HepG2 (cell line): ENCODE data around the gene PFN4. TPM values are rescaled to one million over a fixed set of nuclear protein-coding genes. Genes with fewer than 3 reads are reported as not detected.

ENCODE experiments used
- DDIT3 ChIP-seq: sonication (generic); formaldehyde crosslinking; IDR thresholded peaks from 2 replicates; pipeline ENCODE4 v1.4.0; 2020; ENCODE audit warnings: mild to moderate bottlenecking, missing genetic modification reagents
- DPF2 ChIP-seq: sonication (generic); formaldehyde crosslinking; IDR thresholded peaks from 2 replicates; pipeline ENCODE4 v1.4.0; 2020; ENCODE audit warnings: mild to moderate bottlenecking, low read depth, missing genetic modification reagents, borderline replicate concordance
- KDM5A ChIP-seq: fragments of 200-600 bp; sonication (generic); IDR thresholded peaks from 2 replicates; pipeline ENCODE4 v1.7.0; 2018; ENCODE audit warnings: antibody characterized with exemption, mild to moderate bottlenecking, low read length, borderline replicate concordance
- MXI1 ChIP-seq: IDR thresholded peaks from 3 replicates; pipeline ENCODE4 v1.6.1; 2012; ENCODE audit warnings: low read depth, low read length, inconsistent platforms, borderline replicate concordance
- NFIC ChIP-seq: IDR thresholded peaks from 2 replicates; pipeline ENCODE4 v1.6.1; 2012; ENCODE audit warnings: mild to moderate bottlenecking, low read length, inconsistent platforms
- PAWR ChIP-seq: sonication (generic); formaldehyde crosslinking; IDR thresholded peaks from 2 replicates; pipeline ENCODE4 v1.4.0; 2020; ENCODE audit warnings: missing genetic modification reagents, mild to moderate bottlenecking, borderline replicate concordance
- SMYD3 ChIP-seq: sonication (generic); formaldehyde crosslinking; IDR thresholded peaks from 2 replicates; pipeline ENCODE4 v1.8.1; 2023; ENCODE audit warnings: mild to moderate bottlenecking, missing genetic modification reagents
- SRF ChIP-seq: IDR thresholded peaks from 2 replicates; pipeline ENCODE4 v1.6.1; 2011; ENCODE audit warnings: mild to moderate bottlenecking, low read depth, low read length, moderate library complexity
- THAP7 ChIP-seq: sonication (generic); formaldehyde crosslinking; IDR thresholded peaks from 2 replicates; pipeline ENCODE4 v1.8.1; 2023; ENCODE audit warnings: mild to moderate bottlenecking, missing genetic modification reagents
- ZBED4 ChIP-seq: sonication (generic); formaldehyde crosslinking; IDR thresholded peaks from 2 replicates; pipeline ENCODE4 v1.4.0; 2020; ENCODE audit warnings: missing genetic modification reagents, borderline replicate concordance
- ZBTB20 ChIP-seq: sonication (generic); formaldehyde crosslinking; IDR thresholded peaks from 2 replicates; pipeline ENCODE4 v1.8.1; 2023; ENCODE audit warnings: missing genetic modification reagents, low read depth, mild to moderate bottlenecking, borderline replicate concordance
- ZNF160 ChIP-seq: sonication (generic); formaldehyde crosslinking; IDR thresholded peaks from 2 replicates; pipeline ENCODE4 v1.8.0; 2022; ENCODE audit warnings: mild to moderate bottlenecking, inconsistent platforms, missing genetic modification reagents
- ZNF281 ChIP-seq: sonication (generic); formaldehyde crosslinking; IDR thresholded peaks from 2 replicates; pipeline ENCODE4 v1.4.0; 2020; ENCODE audit warnings: missing genetic modification reagents, borderline replicate concordance
- ZNF382 ChIP-seq: sonication (generic); formaldehyde crosslinking; IDR thresholded peaks from 2 replicates; pipeline ENCODE4 v1.5.0; 2020; ENCODE audit warnings: missing genetic modification reagents, mild to moderate bottlenecking, borderline replicate concordance
- ZNF784 ChIP-seq: sonication (generic); formaldehyde crosslinking; IDR thresholded peaks from 2 replicates; pipeline ENCODE4 v1.5.1; 2020; ENCODE audit warnings: missing genetic modification reagents, mild to moderate bottlenecking, borderline replicate concordance
- ZNF800 ChIP-seq: sonication (generic); formaldehyde crosslinking; IDR thresholded peaks from 2 replicates; pipeline ENCODE4 v1.4.0; 2020; ENCODE audit warnings: missing genetic modification reagents
- polyA plus RNA-seq, 8 experiments: library from polyadenylated mRNA; depleted of rRNA in 3 of 8; stranded (reverse) in 7 of 8; unstranded in 1 of 8; fragments of >200 nt; fragmentation: Illumina TruSeq in 4 of 8; extraction: Trizol in 4 of 8; gene quantifications; 2 replicates each; pipeline versions ENCODE4 v1.2.1 to v1.2.3, GENCODE V29; 2011 to 2016; ENCODE audit warnings: low read depth in 4 of 8, missing spikeins in 1 of 8, mixed read lengths in 1 of 8; ENCODE audit not compliant: insufficient read depth in 1 of 8
- total RNA-seq, 5 experiments: library from RNA; depleted of rRNA; stranded (reverse); fragments of >200 nt; fragmentation: Illumina TruSeq; extraction: Trizol; gene quantifications; 2 replicates each; pipeline ENCODE4 v1.2.3, GENCODE V29; 2016; ENCODE audit warnings: low read depth in 1 of 5

Gene PFN4
- total and polyA plus RNA-seq, 2 of the 13 experiments (the other 11 are each of a cell fraction or from before 2014, with no cell fraction given) = 0.12 to 0.20 TPM

GRCh38 chr2:24083567-24084385 is 39.4 kb downstream of the PFN4 start (continued):
- TF ChIP-seq PAWR (CRISPR knock-in tag) (no peak; the same call in 1 of the 2 replicates), ZNF784 (CRISPR knock-in tag) (no peak), ZBED4 (CRISPR knock-in tag) (no peak), ZNF281 (CRISPR knock-in tag) (no peak; the same call in 1 of the 2 replicates), NFIC (0 out of 2 replicates have a peak, but pooled peaks have one; percentile 41), ZNF160 (CRISPR knock-in tag) (peak; percentile 18), MXI1 (no peak; the same call in 1 of the 3 replicates), DDIT3 (CRISPR knock-in tag) (0 out of 2 replicates have a peak, but pooled peaks have one; percentile 68), DPF2 (CRISPR knock-in tag) (peak; percentile 18), ZNF382 (no peak), SMYD3 (CRISPR knock-in tag) (no peak), THAP7 (peak; percentile 85; the same call in 1 of the 2 replicates), ZNF800 (CRISPR knock-in tag) (peak; percentile 80), SRF (0 out of 2 replicates have a peak, but pooled peaks have one; percentile 23), KDM5A (peak; percentile 37; the same call in 1 of the 2 replicates), ZBTB20 (no peak; the same call in 1 of the 2 replicates)
